Neural cell (in vitro differentiated cells): ENCODE results near the gene PMAIP1. TPM values are rescaled to one million over a fixed set of nuclear protein-coding genes. Genes with fewer than 3 reads are reported as not detected.

Experiments
- H2AFZ ChIP-seq: fragments of 200-600, 300-800 bp; sonication (generic), shearing (Covaris generic); 2 replicates; pipeline ENCODE4 v1.6.0; 2014; ENCODE audit warnings: low read depth, mild to moderate bottlenecking, antibody characterized with exemption, low read length, moderate library complexity
- H3F3A ChIP-seq: fragments of 200-600 bp; shearing (Covaris generic); 2 replicates; pipeline ENCODE4 v1.6.1; 2016; ENCODE audit warnings: mild to moderate bottlenecking, moderate library complexity, mixed read lengths, antibody characterized with exemption, low read length; ENCODE audit not compliant: insufficient read depth, poor library complexity, severe bottlenecking
- H3K27ac ChIP-seq: fragments of 200-600, 300-800 bp; sonication (generic), shearing (Covaris generic); 2 replicates; pipeline ENCODE4 v1.5.1; 2014; ENCODE audit warnings: mild to moderate bottlenecking, low read length, moderate library complexity
- H3K27me3 ChIP-seq: fragments of 300-800, 200-600 bp; sonication (generic), shearing (Covaris generic); 2 replicates; pipeline ENCODE4 v1.6.0; 2014; ENCODE audit warnings: mild to moderate bottlenecking, low read depth, low read length, moderate library complexity; ENCODE audit not compliant: insufficient read depth
- H3K36me3 ChIP-seq: fragments of 300-800, 200-600 bp; sonication (generic), shearing (Covaris generic); 2 replicates; pipeline ENCODE4 v1.5.1; 2014; ENCODE audit warnings: mild to moderate bottlenecking, antibody characterized with exemption, low read length, moderate library complexity; ENCODE audit not compliant: insufficient read depth
- H3K4me2 ChIP-seq: fragments of 300-800, 200-600 bp; sonication (generic), shearing (Covaris generic); 2 replicates; pipeline ENCODE4 v1.6.0; 2014; ENCODE audit warnings: mild to moderate bottlenecking, low read length
- H3K4me3 ChIP-seq: fragments of 300-800, 200-600 bp; sonication (generic), shearing (Covaris generic); 2 replicates; pipeline ENCODE4 v1.5.1; 2014; ENCODE audit warnings: mild to moderate bottlenecking, low read length, moderate library complexity
- H3K79me2 ChIP-seq: fragments of 200-600 bp; shearing (Covaris generic); replicated peaks from 2 replicates; pipeline ENCODE4 v1.6.0; 2014; ENCODE audit warnings: mild to moderate bottlenecking, low read length, moderate library complexity; ENCODE audit not compliant: insufficient read depth
- H3K9ac ChIP-seq: fragments of 300-800, 200-600 bp; sonication (generic), shearing (Covaris generic); 2 replicates; pipeline ENCODE4 v1.6.1; 2016; ENCODE audit warnings: mild to moderate bottlenecking, low read length, mixed read lengths
- H3K9me2 ChIP-seq: fragments of 200-600 bp; shearing (Covaris generic); 2 replicates; pipeline ENCODE4 v1.6.1; 2016; ENCODE audit warnings: mild to moderate bottlenecking, low read length, mixed read lengths; ENCODE audit not compliant: insufficient read depth
- H3K9me3 ChIP-seq: fragments of 200-600, 300-800 bp; sonication (generic), shearing (Covaris generic); 2 replicates; pipeline ENCODE4 v1.6.1; 2016; ENCODE audit warnings: mild to moderate bottlenecking, mixed run types, low read length, moderate library complexity, mixed read lengths
- H4K20me1 ChIP-seq: fragments of 200-600 bp; shearing (Covaris generic); 2 replicates; pipeline ENCODE4 v1.6.1; 2016; ENCODE audit warnings: mild to moderate bottlenecking, mixed run types; ENCODE audit not compliant: insufficient read depth
- EP300 ChIP-seq: fragments of 450-650 bp; conservative IDR thresholded peaks from 2 replicates; pipeline ENCODE4 v1.6.1; 2014; ENCODE audit warnings: antibody characterized with exemption, mild to moderate bottlenecking, moderate library complexity; ENCODE audit not compliant: poor library complexity, severe bottlenecking
- EZH2 ChIP-seq: fragments of 200-600, 300-800 bp; shearing (Covaris generic), sonication (generic); IDR thresholded peaks from 2 replicates; pipeline ENCODE4 v1.6.1; 2014; ENCODE audit warnings: antibody characterized with exemption, low read length, borderline replicate concordance, mild to moderate bottlenecking; ENCODE audit not compliant: insufficient read depth, poor library complexity, severe bottlenecking
- MXI1 ChIP-seq: fragments of 450-650 bp; conservative IDR thresholded peaks from 2 replicates; pipeline ENCODE4 v1.6.1; 2014; ENCODE audit warnings: antibody characterized with exemption, mild to moderate bottlenecking; ENCODE audit not compliant: poor library complexity, severe bottlenecking
- POLR2AphosphoS5 ChIP-seq: IDR thresholded peaks from 2 replicates; pipeline ENCODE4 v1.6.1; 2012
- RAD21 ChIP-seq: fragments of 450-650 bp; conservative IDR thresholded peaks from 2 replicates; pipeline ENCODE4 v1.6.1; 2014; ENCODE audit warnings: antibody characterized with exemption, mild to moderate bottlenecking, moderate library complexity
- REST ChIP-seq: IDR thresholded peaks from 2 replicates; pipeline ENCODE4 v1.6.1; 2012; ENCODE audit warnings: borderline replicate concordance
- SMC3 ChIP-seq: fragments of 450-650 bp; conservative IDR thresholded peaks from 2 replicates; pipeline ENCODE4 v1.6.1; 2014; ENCODE audit warnings: antibody characterized with exemption, mild to moderate bottlenecking, moderate library complexity; ENCODE audit not compliant: poor library complexity
- TAF1 ChIP-seq: IDR thresholded peaks from 2 replicates; pipeline ENCODE4 v1.6.1; 2012; ENCODE audit warnings: low read depth
- polyA plus RNA-seq: library from polyadenylated mRNA; depleted of rRNA; stranded (reverse); fragments of >200 nt; gene quantifications from 2 replicates; pipeline ENCODE4 v1.2.3, GENCODE V29; 2014
- TF ChIP-seq, protein P1 (sequence below): fragments of 450-650 bp; IDR thresholded peaks from 2 replicates; pipeline ENCODE4 v1.5.1; 2014; ENCODE audit warnings: antibody characterized with exemption, mild to moderate bottlenecking, moderate library complexity; ENCODE audit not compliant: poor library complexity, severe bottlenecking

Gene PMAIP1
- polyA plus RNA-seq, 1 donor from 2014 or later, result 2.4 TPM

- Histone ChIP-seq H3K79me2 (no peaks in the 10 kb centered on the region), H3F3A (no peaks in the 10 kb centered on the region), H3K4me3 (no peak overlapping the region), H2AFZ (no peak overlapping the region), H3K9me3 (no peaks in the 10 kb centered on the region), H4K20me1 (no peaks in the 10 kb centered on the region), H3K9me2 (no peaks in the 10 kb centered on the region), H3K4me2 (no peak overlapping the region), H3K27me3 (no peaks in the 10 kb centered on the region), H3K36me3 (no peaks in the 10 kb centered on the region), H3K27ac (no peak overlapping the region), H3K9ac (no peak overlapping the region)
- TF ChIP-seq MXI1 (no peak), SMC3 (no peak), REST (no peak)
These were observed 11.8 kb downstream of the PMAIP1 start for GRCh38 chr18:59911600-59911999.

GRCh38 chr18:59912007-59912550 is 12.3 kb downstream of the PMAIP1 start:
- Histone ChIP-seq H3K4me2 (no peak overlapping the region), H3K4me3 (no peak overlapping the region)

More at GRCh38 chr18:59912007-59912550, 12.3 kb downstream of the PMAIP1 start:
- Histone ChIP-seq H4K20me1 (no peaks in the 10 kb centered on the region), H3K9ac (no peak overlapping the region), H3K27ac (no peak overlapping the region), H3K9me2 (no peaks in the 10 kb centered on the region), H3K9me3 (no peaks in the 10 kb centered on the region), H3K36me3 (no peaks in the 10 kb centered on the region), H3K27me3 (no peaks in the 10 kb centered on the region), H2AFZ (no peak overlapping the region), H3F3A (no peaks in the 10 kb centered on the region), H3K79me2 (no peaks in the 10 kb centered on the region)
- TF ChIP-seq REST (no peak), EP300 (no peak), SMC3 (no peak), TAF1 (no peak), RAD21 (no peak), POLR2AphosphoS5 (no peak), MXI1 (no peak), EZH2 (no peak)
- TF ChIP-seq, protein P1, sequence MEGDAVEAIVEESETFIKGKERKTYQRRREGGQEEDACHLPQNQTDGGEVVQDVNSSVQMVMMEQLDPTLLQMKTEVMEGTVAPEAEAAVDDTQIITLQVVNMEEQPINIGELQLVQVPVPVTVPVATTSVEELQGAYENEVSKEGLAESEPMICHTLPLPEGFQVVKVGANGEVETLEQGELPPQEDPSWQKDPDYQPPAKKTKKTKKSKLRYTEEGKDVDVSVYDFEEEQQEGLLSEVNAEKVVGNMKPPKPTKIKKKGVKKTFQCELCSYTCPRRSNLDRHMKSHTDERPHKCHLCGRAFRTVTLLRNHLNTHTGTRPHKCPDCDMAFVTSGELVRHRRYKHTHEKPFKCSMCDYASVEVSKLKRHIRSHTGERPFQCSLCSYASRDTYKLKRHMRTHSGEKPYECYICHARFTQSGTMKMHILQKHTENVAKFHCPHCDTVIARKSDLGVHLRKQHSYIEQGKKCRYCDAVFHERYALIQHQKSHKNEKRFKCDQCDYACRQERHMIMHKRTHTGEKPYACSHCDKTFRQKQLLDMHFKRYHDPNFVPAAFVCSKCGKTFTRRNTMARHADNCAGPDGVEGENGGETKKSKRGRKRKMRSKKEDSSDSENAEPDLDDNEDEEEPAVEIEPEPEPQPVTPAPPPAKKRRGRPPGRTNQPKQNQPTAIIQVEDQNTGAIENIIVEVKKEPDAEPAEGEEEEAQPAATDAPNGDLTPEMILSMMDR, result no peak
